Large intestine (tissue), 3 donors: ENCODE measurements around the gene ITPKA. TPM values are rescaled to one million over a fixed set of nuclear protein-coding genes. Genes with fewer than 3 reads are reported as not detected.

Source experiments
- DNase-seq, 2 donors: peaks; one replicate each; pipeline versions ENCODE4 v3.0.0 to v3.0.0-alpha.2; 2013
- H3K27ac ChIP-seq: one replicate; pipeline ENCODE4 v1.5.1; 2013; ENCODE audit warnings: low read length
- H3K27me3 ChIP-seq: 2 replicates; pipeline ENCODE4 v1.6.1; 2013; ENCODE audit warnings: low read length; ENCODE audit not compliant: control insufficient read depth, insufficient read depth
- H3K36me3 ChIP-seq: 2 replicates; pipeline ENCODE4 v1.6.1; 2013; ENCODE audit warnings: low read length; ENCODE audit not compliant: control insufficient read depth, insufficient read depth
- H3K4me1 ChIP-seq: one replicate; pipeline ENCODE4 v1.6.1; 2013; ENCODE audit warnings: low read length; ENCODE audit not compliant: control insufficient read depth, insufficient read depth
- H3K4me3 ChIP-seq: one replicate; pipeline ENCODE4 v1.5.1; 2013; ENCODE audit warnings: low read length
- H3K9me3 ChIP-seq: one replicate; pipeline ENCODE4 v1.6.1; 2013; ENCODE audit warnings: mild to moderate bottlenecking, low read depth, low read length, moderate library complexity; ENCODE audit not compliant: control insufficient read depth
- WGBS: methylation state at CpG from one replicate; pipeline ENCODE4 v1.1.5; 2013; ENCODE audit warnings: low lambda C conversion rate; ENCODE audit not compliant: insufficient coverage; 5-methylcytosine and 5-hydroxymethylcytosine counted together
- polyA plus RNA-seq: library from polyadenylated mRNA; unstranded; fragments of 120-200 nt; gene quantifications from one replicate; pipeline ENCODE4 v1.2.1, GENCODE V29; 2013

ITPKA gene
- polyA plus RNA-seq, 1 donor: 40.7 TPM

GRCh38 chr15:41499109-41499851, 5.6 kb downstream of the ITPKA start:
- WGBS: no CpG with 5 or more reads among the region's 6 CpGs

GRCh38 chr15:41501191-41501917, 7.7 kb downstream of the ITPKA start:
- Histone ChIP-seq H3K9me3 (peaks cover 10% of the 10 kb centered on the region), H3K4me1 (peaks cover 13% of the 10 kb centered on the region), H3K36me3 (peaks cover 28% of the 10 kb centered on the region), H3K4me3 (no peak overlapping the region), H3K27ac (no peak overlapping the region), H3K27me3 (peaks cover 38% of the 10 kb centered on the region)
- WGBS: no CpG with 5 or more reads among the region's 56 CpGs
- DNase-seq: no peak

More at GRCh38 chr15:41499109-41499851, 5.6 kb downstream of the ITPKA start:
- peaks cover 10% of the 10 kb centered on the region for H3K9me3 ChIP-seq
- no peak for DNase-seq
- H3K4me1 ChIP-seq: peaks cover 15% of the 10 kb centered on the region
- H3K4me3 ChIP-seq: no peak overlapping the region
- no peak overlapping the region for H3K27ac ChIP-seq
- peaks cover 28% of the 10 kb centered on the region for H3K36me3 ChIP-seq
- H3K27me3 ChIP-seq: peaks cover 58% of the 10 kb centered on the region

- peaks cover 10% of the 10 kb centered on the region for H3K9me3 ChIP-seq
- H3K4me3 ChIP-seq: no peak overlapping the region
- peaks cover 37% of the 10 kb centered on the region for H3K27me3 ChIP-seq
- no CpG with 5 or more reads among the region's 64 CpGs for WGBS
- no peak overlapping the region for H3K27ac ChIP-seq
- no peak for DNase-seq
- H3K4me1 ChIP-seq: peaks cover 5% of the 10 kb centered on the region
- H3K36me3 ChIP-seq: peaks cover 28% of the 10 kb centered on the region
These were observed 8.5 kb downstream of the ITPKA start for GRCh38 chr15:41501931-41502794.

- no CpG with 5 or more reads among the region's 54 CpGs for WGBS
- Histone ChIP-seq H3K27ac (no peak overlapping the region), H3K36me3 (peaks cover 28% of the 10 kb centered on the region), H3K4me1 (no peaks in the 10 kb centered on the region), H3K4me3 (no peak overlapping the region), H3K9me3 (peaks cover 10% of the 10 kb centered on the region), H3K27me3 (peaks cover 37% of the 10 kb centered on the region)
- no peak for DNase-seq
These were observed 9.4 kb downstream of the ITPKA start for GRCh38 chr15:41502795-41503668.

- H3K36me3 ChIP-seq: peaks cover 27% of the 10 kb centered on the region
- H3K4me3 ChIP-seq: no peak overlapping the region
- no peaks in the 10 kb centered on the region for H3K4me1 ChIP-seq
- WGBS: no CpG with 5 or more reads among the region's 5 CpGs
- peaks cover 38% of the 10 kb centered on the region for H3K27me3 ChIP-seq
- no peak overlapping the region for H3K27ac ChIP-seq
- DNase-seq: no peak
- H3K9me3 ChIP-seq: peaks cover 10% of the 10 kb centered on the region
These were observed 10.0 kb downstream of the ITPKA start for GRCh38 chr15:41503669-41504010.

GRCh38 chr15:41504751-41505492, 11.2 kb downstream of the ITPKA start:
- Histone ChIP-seq H3K4me3 (no peak overlapping the region), H3K4me1 (no peaks in the 10 kb centered on the region), H3K27ac (no peak overlapping the region), H3K36me3 (peaks cover 27% of the 10 kb centered on the region), H3K27me3 (peaks cover 36% of the 10 kb centered on the region), H3K9me3 (peaks cover 10% of the 10 kb centered on the region)
- WGBS: no CpG with 5 or more reads among the region's 13 CpGs
- DNase-seq: no peak

- no CpG with 5 or more reads among the region's 4 CpGs for WGBS
- Histone ChIP-seq H3K36me3 (peaks cover 27% of the 10 kb centered on the region), H3K4me3 (no peak overlapping the region), H3K9me3 (peaks cover 10% of the 10 kb centered on the region), H3K4me1 (peaks cover 2% of the 10 kb centered on the region), H3K27me3 (peaks cover 37% of the 10 kb centered on the region), H3K27ac (no peak overlapping the region)
- no peak for DNase-seq
These were observed 12.1 kb downstream of the ITPKA start for GRCh38 chr15:41505776-41506175.

- H3K4me3 ChIP-seq: no peak overlapping the region
- H3K27ac ChIP-seq: no peak overlapping the region
- H3K4me1 ChIP-seq: peaks cover 4% of the 10 kb centered on the region
- WGBS: no CpG with 5 or more reads among the region's 10 CpGs
- H3K9me3 ChIP-seq: peaks cover 6% of the 10 kb centered on the region
- H3K27me3 ChIP-seq: peaks cover 36% of the 10 kb centered on the region
- no peak for DNase-seq
- H3K36me3 ChIP-seq: peaks cover 20% of the 10 kb centered on the region
These were observed 13.2 kb downstream of the ITPKA start for GRCh38 chr15:41506796-41507341.

- peaks cover 36% of the 10 kb centered on the region for H3K27me3 ChIP-seq
- DNase-seq: no peak
- peaks cover 13% of the 10 kb centered on the region for H3K36me3 ChIP-seq
- H3K4me1 ChIP-seq: peaks cover 12% of the 10 kb centered on the region
- no peaks in the 10 kb centered on the region for H3K9me3 ChIP-seq
- no peak overlapping the region for H3K27ac ChIP-seq
- WGBS: no CpG with 5 or more reads among the region's 7 CpGs
- no peak overlapping the region for H3K4me3 ChIP-seq
These were observed 14.2 kb downstream of the ITPKA start for GRCh38 chr15:41507820-41508290.
